Prostate gland (tissue), 2 donors: ENCODE results near the gene ADAMTS19.

Source experiments
- POLR2A ChIP-seq: fragments of 450-650 bp; IDR thresholded peaks from one replicate; pipeline ENCODE4 v1.6.1; 2016; ENCODE audit warnings: antibody characterized with exemption, mild to moderate bottlenecking
- POLR2AphosphoS5 ChIP-seq: sonication (generic); formaldehyde crosslinking; IDR thresholded peaks from one replicate; pipeline ENCODE4 v1.6.1; 2017; ENCODE audit warnings: antibody characterized with exemption
- TF ChIP-seq, protein P1 (sequence below), 4 experiments: fragments of 200-600 bp in 2 of 4; fragments of 450-650 bp in 2 of 4; sonication (generic) in 2 of 4; IDR thresholded peaks; 1 replicate in 3 of 4; 2 replicates in 1 of 4; pipeline ENCODE4 v1.5.1; 2016 to 2019; ENCODE audit warnings: antibody characterized with exemption in 4 of 4, mild to moderate bottlenecking in 2 of 4, moderate library complexity in 2 of 4

DNA sequence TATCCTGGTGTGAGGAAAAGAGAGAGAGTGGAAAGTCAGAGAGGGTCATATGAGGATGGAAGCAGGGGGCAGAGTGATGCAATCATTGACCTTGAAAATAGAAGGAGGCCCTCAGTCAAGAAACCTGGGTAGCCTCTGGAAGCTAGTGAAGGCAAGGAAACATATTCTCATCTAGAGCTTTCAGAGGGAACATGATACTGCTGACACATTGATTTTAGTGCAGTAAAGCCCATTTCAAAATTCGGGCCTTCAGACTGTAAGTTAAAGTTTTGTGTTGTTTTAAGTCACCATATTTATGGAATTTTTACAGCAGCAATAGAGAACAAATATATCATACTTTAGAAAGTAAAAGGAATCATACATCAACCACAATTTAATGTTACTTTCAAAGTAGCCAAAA, 87.0 kb downstream of the ADAMTS19 start:
- TF ChIP-seq, protein P1, sequence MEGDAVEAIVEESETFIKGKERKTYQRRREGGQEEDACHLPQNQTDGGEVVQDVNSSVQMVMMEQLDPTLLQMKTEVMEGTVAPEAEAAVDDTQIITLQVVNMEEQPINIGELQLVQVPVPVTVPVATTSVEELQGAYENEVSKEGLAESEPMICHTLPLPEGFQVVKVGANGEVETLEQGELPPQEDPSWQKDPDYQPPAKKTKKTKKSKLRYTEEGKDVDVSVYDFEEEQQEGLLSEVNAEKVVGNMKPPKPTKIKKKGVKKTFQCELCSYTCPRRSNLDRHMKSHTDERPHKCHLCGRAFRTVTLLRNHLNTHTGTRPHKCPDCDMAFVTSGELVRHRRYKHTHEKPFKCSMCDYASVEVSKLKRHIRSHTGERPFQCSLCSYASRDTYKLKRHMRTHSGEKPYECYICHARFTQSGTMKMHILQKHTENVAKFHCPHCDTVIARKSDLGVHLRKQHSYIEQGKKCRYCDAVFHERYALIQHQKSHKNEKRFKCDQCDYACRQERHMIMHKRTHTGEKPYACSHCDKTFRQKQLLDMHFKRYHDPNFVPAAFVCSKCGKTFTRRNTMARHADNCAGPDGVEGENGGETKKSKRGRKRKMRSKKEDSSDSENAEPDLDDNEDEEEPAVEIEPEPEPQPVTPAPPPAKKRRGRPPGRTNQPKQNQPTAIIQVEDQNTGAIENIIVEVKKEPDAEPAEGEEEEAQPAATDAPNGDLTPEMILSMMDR (IDR thresholded peaks at IDR 0.05) = no peak
- no peak for TF ChIP-seq POLR2A
- TF ChIP-seq POLR2AphosphoS5 = no peak
